ENCODE measurements around the gene CYP19A1. TPM values are rescaled to one million over a fixed set of nuclear protein-coding genes. Genes with fewer than 3 reads are reported as not detected.

CYP19A1 gene
- total and polyA plus RNA-seq, 10 of the 15 experiments (the other 5 are each of a cell fraction or from before 2014, with no cell fraction given), result 0.08 to 1.8 (median 0.70) TPM

DNA sequence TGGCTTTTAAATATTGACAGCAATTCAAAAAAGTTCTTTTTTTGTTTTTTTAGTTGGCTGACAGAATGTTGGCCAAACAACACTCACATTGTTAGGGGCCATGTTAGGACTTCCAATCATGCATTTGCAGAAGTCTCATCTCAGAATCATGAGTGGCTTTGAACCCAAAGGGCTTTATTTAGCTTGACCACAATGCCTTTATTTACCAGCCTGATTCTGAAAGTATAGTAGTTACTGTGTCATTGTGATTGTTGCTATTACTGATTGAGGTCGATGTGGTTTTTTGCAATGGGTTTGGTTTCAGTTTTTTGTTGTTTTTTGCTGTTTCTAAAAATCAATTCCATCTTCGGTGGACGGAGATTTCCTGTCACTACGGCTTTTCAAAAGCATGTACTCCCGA lies 10.3 kb upstream of the CYP19A1 start (continued):
- TF ChIP-seq, protein P1, sequence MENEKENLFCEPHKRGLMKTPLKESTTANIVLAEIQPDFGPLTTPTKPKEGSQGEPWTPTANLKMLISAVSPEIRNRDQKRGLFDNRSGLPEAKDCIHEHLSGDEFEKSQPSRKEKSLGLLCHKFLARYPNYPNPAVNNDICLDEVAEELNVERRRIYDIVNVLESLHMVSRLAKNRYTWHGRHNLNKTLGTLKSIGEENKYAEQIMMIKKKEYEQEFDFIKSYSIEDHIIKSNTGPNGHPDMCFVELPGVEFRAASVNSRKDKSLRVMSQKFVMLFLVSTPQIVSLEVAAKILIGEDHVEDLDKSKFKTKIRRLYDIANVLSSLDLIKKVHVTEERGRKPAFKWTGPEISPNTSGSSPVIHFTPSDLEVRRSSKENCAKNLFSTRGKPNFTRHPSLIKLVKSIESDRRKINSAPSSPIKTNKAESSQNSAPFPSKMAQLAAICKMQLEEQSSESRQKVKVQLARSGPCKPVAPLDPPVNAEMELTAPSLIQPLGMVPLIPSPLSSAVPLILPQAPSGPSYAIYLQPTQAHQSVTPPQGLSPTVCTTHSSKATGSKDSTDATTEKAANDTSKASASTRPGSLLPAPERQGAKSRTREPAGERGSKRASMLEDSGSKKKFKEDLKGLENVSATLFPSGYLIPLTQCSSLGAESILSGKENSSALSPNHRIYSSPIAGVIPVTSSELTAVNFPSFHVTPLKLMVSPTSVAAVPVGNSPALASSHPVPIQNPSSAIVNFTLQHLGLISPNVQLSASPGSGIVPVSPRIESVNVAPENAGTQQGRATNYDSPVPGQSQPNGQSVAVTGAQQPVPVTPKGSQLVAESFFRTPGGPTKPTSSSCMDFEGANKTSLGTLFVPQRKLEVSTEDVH (IDR thresholded peaks at IDR 0.05; ENCODE audit: low read depth, partially characterized antibody), result no peak
- TF ChIP-seq PAX5 (IDR thresholded peaks at IDR 0.05; ENCODE audit: borderline replicate concordance, low read depth, low read length), result peak; percentile 91; the same call in 1 of the 2 replicates
- TF ChIP-seq, protein P2, sequence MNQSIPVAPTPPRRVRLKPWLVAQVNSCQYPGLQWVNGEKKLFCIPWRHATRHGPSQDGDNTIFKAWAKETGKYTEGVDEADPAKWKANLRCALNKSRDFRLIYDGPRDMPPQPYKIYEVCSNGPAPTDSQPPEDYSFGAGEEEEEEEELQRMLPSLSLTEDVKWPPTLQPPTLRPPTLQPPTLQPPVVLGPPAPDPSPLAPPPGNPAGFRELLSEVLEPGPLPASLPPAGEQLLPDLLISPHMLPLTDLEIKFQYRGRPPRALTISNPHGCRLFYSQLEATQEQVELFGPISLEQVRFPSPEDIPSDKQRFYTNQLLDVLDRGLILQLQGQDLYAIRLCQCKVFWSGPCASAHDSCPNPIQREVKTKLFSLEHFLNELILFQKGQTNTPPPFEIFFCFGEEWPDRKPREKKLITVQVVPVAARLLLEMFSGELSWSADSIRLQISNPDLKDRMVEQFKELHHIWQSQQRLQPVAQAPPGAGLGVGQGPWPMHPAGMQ (IDR thresholded peaks at IDR 0.05; ENCODE audit: borderline replicate concordance), result no peak
- no peak for TF ChIP-seq STAT1 (conservative IDR thresholded peaks at IDR 0.05)
- 0 out of 2 replicates have a peak, but pooled peaks have one; percentile 38 for TF ChIP-seq SPI1 (IDR thresholded peaks at IDR 0.05; ENCODE audit: borderline replicate concordance, insufficient read depth, low read depth, low read length)
- no peak for TF ChIP-seq ZNF207 (IDR thresholded peaks at IDR 0.05; ENCODE audit: borderline replicate concordance)
- TF ChIP-seq CHD2 (IDR thresholded peaks at IDR 0.05; ENCODE audit: borderline replicate concordance, low read depth, low read length), result 0 out of 2 replicates have a peak, but pooled peaks have one; percentile 29
- no peak for TF ChIP-seq NFYA (IDR thresholded peaks at IDR 0.05; ENCODE audit: borderline replicate concordance, low read depth, low read length)
- peak; percentile 93 for TF ChIP-seq ZNF217 (IDR thresholded peaks at IDR 0.05)
- TF ChIP-seq TARDBP (IDR thresholded peaks at IDR 0.05; ENCODE audit: borderline replicate concordance), result no peak
- peak; percentile 73 for TF ChIP-seq ATF7 (IDR thresholded peaks at IDR 0.05; ENCODE audit: low read depth)
- no peak for TF ChIP-seq NR2C1 (IDR thresholded peaks at IDR 0.05)
- TF ChIP-seq RBBP5 (conservative IDR thresholded peaks at IDR 0.05), result no peak
- no peak for TF ChIP-seq EGR1 (IDR thresholded peaks at IDR 0.05; ENCODE audit: borderline replicate concordance in 1 of 2, low read depth in 2 of 2, low read length in 2 of 2)
- peak; percentile 97 for TF ChIP-seq CBFB (IDR thresholded peaks at IDR 0.05; ENCODE audit: low read depth)
- TF ChIP-seq IRF4 (IDR thresholded peaks at IDR 0.05; ENCODE audit: low read depth, low read length), result peak; percentile 86
- TF ChIP-seq, protein P3, sequence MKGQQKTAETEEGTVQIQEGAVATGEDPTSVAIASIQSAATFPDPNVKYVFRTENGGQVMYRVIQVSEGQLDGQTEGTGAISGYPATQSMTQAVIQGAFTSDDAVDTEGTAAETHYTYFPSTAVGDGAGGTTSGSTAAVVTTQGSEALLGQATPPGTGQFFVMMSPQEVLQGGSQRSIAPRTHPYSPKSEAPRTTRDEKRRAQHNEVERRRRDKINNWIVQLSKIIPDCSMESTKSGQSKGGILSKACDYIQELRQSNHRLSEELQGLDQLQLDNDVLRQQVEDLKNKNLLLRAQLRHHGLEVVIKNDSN (IDR thresholded peaks at IDR 0.05; ENCODE audit: borderline replicate concordance, extremely low read length, insufficient read depth, low read depth, low read length), result no peak
- TF ChIP-seq, protein P4, sequence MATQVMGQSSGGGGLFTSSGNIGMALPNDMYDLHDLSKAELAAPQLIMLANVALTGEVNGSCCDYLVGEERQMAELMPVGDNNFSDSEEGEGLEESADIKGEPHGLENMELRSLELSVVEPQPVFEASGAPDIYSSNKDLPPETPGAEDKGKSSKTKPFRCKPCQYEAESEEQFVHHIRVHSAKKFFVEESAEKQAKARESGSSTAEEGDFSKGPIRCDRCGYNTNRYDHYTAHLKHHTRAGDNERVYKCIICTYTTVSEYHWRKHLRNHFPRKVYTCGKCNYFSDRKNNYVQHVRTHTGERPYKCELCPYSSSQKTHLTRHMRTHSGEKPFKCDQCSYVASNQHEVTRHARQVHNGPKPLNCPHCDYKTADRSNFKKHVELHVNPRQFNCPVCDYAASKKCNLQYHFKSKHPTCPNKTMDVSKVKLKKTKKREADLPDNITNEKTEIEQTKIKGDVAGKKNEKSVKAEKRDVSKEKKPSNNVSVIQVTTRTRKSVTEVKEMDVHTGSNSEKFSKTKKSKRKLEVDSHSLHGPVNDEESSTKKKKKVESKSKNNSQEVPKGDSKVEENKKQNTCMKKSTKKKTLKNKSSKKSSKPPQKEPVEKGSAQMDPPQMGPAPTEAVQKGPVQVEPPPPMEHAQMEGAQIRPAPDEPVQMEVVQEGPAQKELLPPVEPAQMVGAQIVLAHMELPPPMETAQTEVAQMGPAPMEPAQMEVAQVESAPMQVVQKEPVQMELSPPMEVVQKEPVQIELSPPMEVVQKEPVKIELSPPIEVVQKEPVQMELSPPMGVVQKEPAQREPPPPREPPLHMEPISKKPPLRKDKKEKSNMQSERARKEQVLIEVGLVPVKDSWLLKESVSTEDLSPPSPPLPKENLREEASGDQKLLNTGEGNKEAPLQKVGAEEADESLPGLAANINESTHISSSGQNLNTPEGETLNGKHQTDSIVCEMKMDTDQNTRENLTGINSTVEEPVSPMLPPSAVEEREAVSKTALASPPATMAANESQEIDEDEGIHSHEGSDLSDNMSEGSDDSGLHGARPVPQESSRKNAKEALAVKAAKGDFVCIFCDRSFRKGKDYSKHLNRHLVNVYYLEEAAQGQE (IDR thresholded peaks at IDR 0.05; ENCODE audit: low read depth, low read length), result no peak
- no peak for TF ChIP-seq ZNF24 (IDR thresholded peaks at IDR 0.05)
- no peak for TF ChIP-seq RB1 (IDR thresholded peaks at IDR 0.05; ENCODE audit: borderline replicate concordance)
- no peak for TF ChIP-seq BRCA1 (IDR thresholded peaks at IDR 0.05; ENCODE audit: low read depth, low read length)
- TF ChIP-seq, protein P5, sequence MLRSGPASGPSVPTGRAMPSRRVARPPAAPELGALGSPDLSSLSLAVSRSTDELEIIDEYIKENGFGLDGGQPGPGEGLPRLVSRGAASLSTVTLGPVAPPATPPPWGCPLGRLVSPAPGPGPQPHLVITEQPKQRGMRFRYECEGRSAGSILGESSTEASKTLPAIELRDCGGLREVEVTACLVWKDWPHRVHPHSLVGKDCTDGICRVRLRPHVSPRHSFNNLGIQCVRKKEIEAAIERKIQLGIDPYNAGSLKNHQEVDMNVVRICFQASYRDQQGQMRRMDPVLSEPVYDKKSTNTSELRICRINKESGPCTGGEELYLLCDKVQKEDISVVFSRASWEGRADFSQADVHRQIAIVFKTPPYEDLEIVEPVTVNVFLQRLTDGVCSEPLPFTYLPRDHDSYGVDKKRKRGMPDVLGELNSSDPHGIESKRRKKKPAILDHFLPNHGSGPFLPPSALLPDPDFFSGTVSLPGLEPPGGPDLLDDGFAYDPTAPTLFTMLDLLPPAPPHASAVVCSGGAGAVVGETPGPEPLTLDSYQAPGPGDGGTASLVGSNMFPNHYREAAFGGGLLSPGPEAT (IDR thresholded peaks at IDR 0.05; ENCODE audit: low read depth), result peak; percentile 53; the same call in 1 of the 2 replicates
